ENCODE results near the gene IGF2. TPM values are rescaled to one million over a fixed set of nuclear protein-coding genes. Genes with fewer than 3 reads are reported as not detected.

IGF2 gene
- total and polyA plus RNA-seq, 2 of the 8 experiments (the other 6 are each of a cell fraction or from before 2014, with no cell fraction given): 0.74 to 1.5 TPM

GRCh38 chr11:2103668-2104523 is 35.3 kb downstream of the IGF2 start:
- Histone ChIP-seq H3K14ac (ENCODE audit: insufficient read length) (no peak overlapping the region), H2AFZ (ENCODE audit: low read length) (no peak overlapping the region), H4K91ac (replicated peaks; ENCODE audit: insufficient read length, low read length) (no peak overlapping the region), H2BK12ac (ENCODE audit: low read depth, low read length) (0 out of 2 replicates have a peak overlapping the region, but pooled peaks have one; percentile 50), H2BK20ac (ENCODE audit: low read length) (no peak overlapping the region; the same call in 1 of the 2 replicates), H3K4me1 (replicated peaks in 1 of 4; ENCODE audit: control insufficient read depth in 3 of 4, insufficient read depth in 4 of 4, low read length in 3 of 4) (peaks cover 0 to 11% (median 8%) of the 10 kb centered on the region in 4 experiments; a peak in 6 of 7 replicates), H2BK15ac (ENCODE audit: low read length) (no peak overlapping the region), H3K9ac (replicated peaks in 1 of 4; ENCODE audit: extremely low read depth in 1 of 4, low read depth in 3 of 4, low read length in 3 of 4) (no peak overlapping the region), H4K20me1 (replicated peaks in 1 of 2; ENCODE audit: control insufficient read depth in 1 of 2, insufficient read depth in 2 of 2, low read length in 2 of 2) (no peaks in the 10 kb centered on the region), H2BK5ac (ENCODE audit: low read depth, low read length) (no peak overlapping the region), H3K18ac (ENCODE audit: extremely low read depth, low read length) (no peak overlapping the region; the same call in 1 of the 2 replicates), H3K27ac (ENCODE audit: low read depth, low read length) (no peak overlapping the region), H4K8ac (ENCODE audit: extremely low read depth, insufficient read depth, low read length) (peak overlapping the region; percentile 9; the same call in 1 of the 2 replicates), H3K27me3 (replicated peaks in 1 of 4; ENCODE audit: control insufficient read depth in 3 of 4, extremely low read depth in 1 of 4, insufficient read depth in 3 of 4, low read length in 3 of 4) (no peaks in the 10 kb centered on the region), H3K4me3 (ENCODE audit: extremely low read depth in 1 of 4, insufficient read depth in 2 of 4, low read depth in 3 of 4, low read length in 4 of 4) (no peak overlapping the region), H3K9me3 (ENCODE audit: insufficient read depth in 2 of 2, low read depth in 1 of 2, low read length in 1 of 2) (no peaks in the 10 kb centered on the region), H3K79me1 (ENCODE audit: low read depth, low read length) (no peaks in the 10 kb centered on the region), H3K79me2 (ENCODE audit: control insufficient read depth in 1 of 2, insufficient read depth in 2 of 2, low read length in 2 of 2) (no peaks in the 10 kb centered on the region), H3K56ac (replicated peaks; ENCODE audit: insufficient read length, low read depth, low read length) (no peak overlapping the region), H3K23ac (ENCODE audit: insufficient read length) (no peak overlapping the region), H3K4me2 (ENCODE audit: insufficient read depth in 1 of 2, low read depth in 2 of 2, low read length in 2 of 2) (no peak overlapping the region), H4K5ac (ENCODE audit: insufficient read length, low read depth, low read length) (no peak overlapping the region), H3K23me2 (ENCODE audit: low read depth, low read length) (peaks cover 10% of the 10 kb centered on the region; the same call in 1 of the 2 replicates), H2AK5ac (ENCODE audit: low read depth, low read length) (0 out of 2 replicates have a peak overlapping the region, but pooled peaks have one; percentile 65), H3K4ac (replicated peaks; ENCODE audit: insufficient read length, low read depth, low read length) (no peak overlapping the region), H3K36me3 (ENCODE audit: control insufficient read depth in 2 of 4, insufficient read depth in 4 of 4, low read length in 3 of 4) (no peaks in the 10 kb centered on the region), H2BK120ac (replicated peaks; ENCODE audit: low read depth, low read length) (no peak overlapping the region)
- POLR2A ChIA-PET (ENCODE audit: partially characterized antibody): no interaction called here
- 95% methylated on average over 25 of the region's 25 CpGs; no CpG with 5 or more reads in 1 of the 2 experiments for WGBS, 2 experiments (ENCODE audit: extremely low coverage in 1 of 2, insufficient coverage in 1 of 2, insufficient read length in 1 of 2, insufficient replicate concordance in 2 of 2, low coverage in 1 of 2, low lambda C conversion rate in 2 of 2, missing lambda C conversion rate in 1 of 2)
- DNase-seq (ENCODE audit: low read depth in 1 of 2, low spot score in 2 of 2) (no peak), FAIRE-seq (no peak)
- TF ChIP-seq SP1 (IDR thresholded peaks at IDR 0.05; ENCODE audit: low read depth, low read length) (no peak), SIRT6 (IDR thresholded peaks at IDR 0.05; ENCODE audit: low read length) (no peak), NRF1 (IDR thresholded peaks at IDR 0.05; ENCODE audit: low read depth, low read length) (no peak), ATF3 (IDR thresholded peaks at IDR 0.05; ENCODE audit: insufficient read depth, low read depth, low read length) (no peak), HDAC2 (IDR thresholded peaks at IDR 0.05; ENCODE audit: borderline replicate concordance in 1 of 2, low read depth in 2 of 2, low read length in 2 of 2) (no peak), POLR2A (IDR thresholded peaks at IDR 0.05; ENCODE audit: control extremely low read depth in 1 of 2, low read depth in 2 of 2, low read length in 2 of 2) (no peak), SUZ12 (IDR thresholded peaks at IDR 0.05; ENCODE audit: low read length) (no peak), TAF1 (IDR thresholded peaks at IDR 0.05; ENCODE audit: low read depth, low read length) (no peak)
- CTCF ChIA-PET (ENCODE audit: partially characterized antibody): interaction anchor here (0.6 to 2.0 kb wide), 3 partner anchors 11 to 717 kb away, joined by 3 to 5 read pairs (median 3); no protein-coding TSS in a partner anchor

Measured in H1 (cell line).